HepG2 (cell line): ENCODE data around the gene LTK. TPM values are rescaled to one million over a fixed set of nuclear protein-coding genes. Genes with fewer than 3 reads are reported as not detected.

Source experiments
- ATAC-seq: fragments of 200-7000 bp; cut with Tn5 transposase; 3 replicates; pipeline ENCODE4 v1.9.1; 2020; ENCODE audit warnings: mild to moderate bottlenecking, moderate library complexity
- BruUV-seq: library from RNA; stranded (reverse); fragments of 400-500 nt; replicated peaks from 2 replicates; lab custom pipeline; 2021; lab: Mats Ljungman, UMichigan
- CTCF ChIA-PET: fragments of 300-600 bp; formaldehyde crosslinking; extraction: SDS; loops from one replicate; lab custom pipeline; 2021; ENCODE audit warnings: low total read pairs, inconsistent platforms, low intra/inter-chr PET ratio; lab: Yijun Ruan, JAX
- POLR2A ChIA-PET: fragments of 350-600 bp; sonication (Branson Sonifier 250); formaldehyde crosslinking; loops from one replicate; lab custom pipeline; 2020; ENCODE audit warnings: antibody characterized with exemption, inconsistent platforms; lab: Yijun Ruan, JAX
- DNase-seq: peaks from one replicate; pipeline ENCODE4 v3.0.0-alpha.2; 2015; ENCODE audit warnings: low spot score
- FAIRE-seq: peaks from 3 replicates; lab custom pipeline; 2011; peaks lifted over from hg19 to GRCh38; lab: Jason Lieb, UNC
- H2AFZ ChIP-seq: one replicate; pipeline ENCODE4 v1.6.1; 2011; ENCODE audit warnings: low read length, inconsistent platforms
- H3K27ac ChIP-seq: fragments of 300-600 bp; 3 replicates; pipeline ENCODE4 v1.8.0; 2011; ENCODE audit warnings: mixed run types, mild to moderate bottlenecking, mixed read lengths, low read length, inconsistent platforms; ENCODE audit not compliant: insufficient read depth; ENCODE audit errors: extremely low read length
- H3K27me3 ChIP-seq, 2 experiments: fragments of 200-600 bp in 1 of 2; 2 replicates in 1 of 2; 3 replicates in 1 of 2; pipeline versions ENCODE4 v1.6.0 to v1.8.0; 2011; ENCODE audit warnings: low read length in 2 of 2, mild to moderate bottlenecking in 2 of 2, moderate library complexity in 2 of 2, inconsistent platforms in 1 of 2; ENCODE audit not compliant: insufficient read depth in 2 of 2, control insufficient read depth in 1 of 2
- H3K36me3 ChIP-seq, 2 experiments: fragments of 200-600 bp in 1 of 2; replicated peaks in 1 of 2; 2 replicates in 1 of 2; 3 replicates in 1 of 2; pipeline versions ENCODE4 v1.5.1 to v1.8.0; 2011; ENCODE audit warnings: low read length in 2 of 2, inconsistent platforms in 1 of 2; ENCODE audit not compliant: insufficient read depth in 2 of 2, control insufficient read depth in 1 of 2
- H3K4me1 ChIP-seq: 2 replicates; pipeline ENCODE4 v1.5.1; 2012; ENCODE audit warnings: low read length, inconsistent platforms; ENCODE audit not compliant: insufficient read depth
- H3K4me2 ChIP-seq: 2 replicates; pipeline ENCODE4 v1.6.0; 2011; ENCODE audit warnings: low read depth, low read length, inconsistent platforms
- H3K4me3 ChIP-seq, 3 experiments: fragments of 200-600 bp in 1 of 3; sonication (generic), shearing (Covaris generic) in 1 of 3; replicated peaks in 1 of 3; 2 replicates each; pipeline ENCODE4 v1.5.1; 2011 to 2016; ENCODE audit warnings: low read length in 3 of 3, inconsistent platforms in 2 of 3, low read depth in 2 of 3, mild to moderate bottlenecking in 2 of 3, control low read depth in 1 of 3, mixed read lengths in 1 of 3; ENCODE audit not compliant: insufficient read depth in 1 of 3
- H3K79me2 ChIP-seq: one replicate; pipeline ENCODE4 v1.6.1; 2011; ENCODE audit warnings: low read length, inconsistent platforms; ENCODE audit not compliant: insufficient read depth
- H3K9ac ChIP-seq: 2 replicates; pipeline ENCODE4 v1.6.0; 2011; ENCODE audit warnings: mild to moderate bottlenecking, low read depth, low read length, inconsistent platforms; ENCODE audit not compliant: insufficient read depth
- H3K9me3 ChIP-seq: 2 replicates; pipeline ENCODE4 v1.5.1; 2012; ENCODE audit warnings: mild to moderate bottlenecking, low read length
- H4K20me1 ChIP-seq: 2 replicates; pipeline ENCODE4 v1.6.0; 2011; ENCODE audit warnings: inconsistent platforms, mild to moderate bottlenecking, low read length, moderate library complexity; ENCODE audit not compliant: insufficient read depth
- CC2D1A ChIP-seq: sonication (generic); formaldehyde crosslinking; IDR thresholded peaks from 2 replicates; pipeline ENCODE4 v1.8.1; 2023; ENCODE audit warnings: mild to moderate bottlenecking, missing genetic modification reagents
- CREB1 ChIP-seq, 2 experiments: fragments of 450-650 bp in 1 of 2; IDR thresholded peaks; 2 replicates each; pipeline ENCODE4 v1.6.1; 2016 to 2017; ENCODE audit warnings: control low read depth in 1 of 2, mild to moderate bottlenecking in 1 of 2, missing compliant biosample characterization in 1 of 2, missing genetic modification characterization in 1 of 2
- GABPB1 ChIP-seq: IDR thresholded peaks from 2 replicates; pipeline ENCODE4 v1.6.1; 2016; ENCODE audit warnings: mild to moderate bottlenecking, missing genetic modification reagents, moderate library complexity, missing compliant biosample characterization
- GATAD2A ChIP-seq: IDR thresholded peaks from 2 replicates; pipeline ENCODE4 v1.6.1; 2016
- HDAC6 ChIP-seq: fragments of 200-600 bp; sonication (generic); IDR thresholded peaks from 2 replicates; pipeline ENCODE4 v1.7.0; 2017; ENCODE audit warnings: mild to moderate bottlenecking, antibody characterized with exemption, low read length, low read depth
- HNF4A ChIP-seq: sonication (generic); formaldehyde crosslinking; IDR thresholded peaks from 2 replicates; pipeline ENCODE4 v1.4.0; 2020; ENCODE audit warnings: missing genetic modification reagents
- IKZF1 ChIP-seq: fragments of 450-650 bp; IDR thresholded peaks from 2 replicates; pipeline ENCODE4 v1.7.1; 2016
- KLF15 ChIP-seq: sonication (generic); formaldehyde crosslinking; IDR thresholded peaks from 2 replicates; pipeline ENCODE4 v1.8.1; 2023; ENCODE audit warnings: borderline replicate concordance, mild to moderate bottlenecking, inconsistent platforms, missing genetic modification reagents, mixed read lengths
- KLF9 ChIP-seq: IDR thresholded peaks from 2 replicates; pipeline ENCODE4 v1.6.1; 2016; ENCODE audit warnings: low read depth
- KMT2A ChIP-seq: sonication (generic); formaldehyde crosslinking; IDR thresholded peaks from 2 replicates; pipeline ENCODE4 v1.4.0; 2020; ENCODE audit warnings: missing genetic modification reagents
- PBX2 ChIP-seq: IDR thresholded peaks from 2 replicates; pipeline ENCODE4 v1.6.1; 2016; ENCODE audit warnings: control low read depth
- PRPF4 ChIP-seq: fragments of 200-400 bp; formaldehyde crosslinking; IDR thresholded peaks from 2 replicates; pipeline ENCODE4 v1.6.1; 2016; ENCODE audit warnings: low read length, low read depth; ENCODE audit not compliant: poor library complexity, severe bottlenecking
- TFDP2 ChIP-seq: sonication (generic); formaldehyde crosslinking; IDR thresholded peaks from 2 replicates; pipeline ENCODE4 v1.4.0; 2020; ENCODE audit warnings: missing genetic modification reagents
- ZBTB44 ChIP-seq: sonication (generic); formaldehyde crosslinking; IDR thresholded peaks from 2 replicates; pipeline ENCODE4 v1.4.0; 2020; ENCODE audit warnings: missing genetic modification reagents
- ZNF350 ChIP-seq: sonication (generic); formaldehyde crosslinking; IDR thresholded peaks from 2 replicates; pipeline ENCODE4 v1.4.0; 2020; ENCODE audit warnings: mild to moderate bottlenecking, low read depth, missing genetic modification reagents, borderline replicate concordance
- ZNF383 ChIP-seq: sonication (generic); formaldehyde crosslinking; IDR thresholded peaks from 2 replicates; pipeline ENCODE4 v1.4.0; 2020; ENCODE audit warnings: missing genetic modification reagents, mild to moderate bottlenecking, borderline replicate concordance
- ZNF430 ChIP-seq: sonication (generic); formaldehyde crosslinking; IDR thresholded peaks from 2 replicates; pipeline ENCODE4 v1.9.0; 2021; ENCODE audit warnings: mild to moderate bottlenecking, missing genetic modification reagents
- ZNF574 ChIP-seq: sonication (generic); formaldehyde crosslinking; IDR thresholded peaks from 2 replicates; pipeline ENCODE4 v1.4.0; 2020; ENCODE audit warnings: missing genetic modification reagents
- ZNF841 ChIP-seq: sonication (generic); formaldehyde crosslinking; IDR thresholded peaks from 2 replicates; pipeline ENCODE4 v1.8.1; 2023; ENCODE audit warnings: missing genetic modification reagents, borderline replicate concordance
- WGBS: methylation state at CpG from one replicate; pipeline ENCODE4 v1.1.6; 2017; ENCODE audit warnings: low lambda C conversion rate; 5-methylcytosine and 5-hydroxymethylcytosine counted together
- in situ Hi-C: cut with HindIII; loops from 2 replicates; pipeline ENCODE4 v1.10.0; 2017; ENCODE audit warnings: low pct_unique_long_range_greater_than_20kb; ENCODE audit not compliant: extremely low pct_ligation_motif_present
- intact Hi-C: fragments of 100-400 bp; cut with micrococcal nuclease; formaldehyde crosslinking; loops from one replicate; pipeline ENCODE4 v1.10.0; 2022; ENCODE audit not compliant: unreplicated experiment
- polyA plus RNA-seq, 8 experiments: library from polyadenylated mRNA; depleted of rRNA in 3 of 8; stranded (reverse) in 7 of 8; unstranded in 1 of 8; fragments of >200 nt; fragmentation: Illumina TruSeq in 4 of 8; extraction: Trizol in 4 of 8; gene quantifications; 2 replicates each; pipeline versions ENCODE4 v1.2.1 to v1.2.3, GENCODE V29; 2011 to 2016; ENCODE audit warnings: low read depth in 4 of 8, missing spikeins in 1 of 8, mixed read lengths in 1 of 8; ENCODE audit not compliant: insufficient read depth in 1 of 8
- total RNA-seq, 5 experiments: library from RNA; depleted of rRNA; stranded (reverse); fragments of >200 nt; fragmentation: Illumina TruSeq; extraction: Trizol; gene quantifications; 2 replicates each; pipeline ENCODE4 v1.2.3, GENCODE V29; 2016; ENCODE audit warnings: low read depth in 1 of 5

Gene LTK
- total and polyA plus RNA-seq, 2 of the 13 experiments (the other 11 are each of a cell fraction or from before 2014, with no cell fraction given): 0.01 TPM; not detected in 1

GRCh38 chr15:41474941-41475340 is 38.7 kb downstream of the LTK start (continued):
- no peak for TF ChIP-seq TFDP2
- no peak for TF ChIP-seq ZNF430 (CRISPR knock-in tag)
- no peak for TF ChIP-seq GATAD2A (CRISPR knock-in tag)
- no peak for TF ChIP-seq ZNF574
- no peak for TF ChIP-seq GABPB1 (CRISPR knock-in tag)
- no peak for TF ChIP-seq KLF9 (CRISPR knock-in tag)

GRCh38 chr15:41474436-41474835 is 39.2 kb downstream of the LTK start:
- no peaks in the 10 kb centered on the region for H3K9me3 ChIP-seq
- no peak overlapping the region for H3K9ac ChIP-seq
- H2AFZ ChIP-seq: no peak overlapping the region
- ChIA-PET CTCF (no interaction called here), POLR2A (interaction anchor here (4.6 kb wide), 1 partner anchor 19 kb away, joined by 15 read pairs; the partner anchor contains the start of gene ITPKA)
- no peak overlapping the region for H3K4me3 ChIP-seq
- H3K27ac ChIP-seq: no peak overlapping the region
- in situ Hi-C loops (no loop called here), intact Hi-C loops (no loop called here)
- peaks cover 7% of the 10 kb centered on the region; the same call in 1 of the 2 replicates for H3K4me1 ChIP-seq
- WGBS: 98% methylated on average over 8 of the region's 8 CpGs
- no peak for DNase-seq
- no peaks in the 10 kb centered on the region for H3K27me3 ChIP-seq
- FAIRE-seq: no peak
- no peak for ATAC-seq
- no TSS peak for BruUV-seq
- peaks cover 28 to 63% of the 10 kb centered on the region in 2 experiments for H3K36me3 ChIP-seq
- no peaks in the 10 kb centered on the region for H4K20me1 ChIP-seq
- H3K4me2 ChIP-seq: no peak overlapping the region
- no peaks in the 10 kb centered on the region for H3K79me2 ChIP-seq
- TF ChIP-seq HDAC6 (no peak), PRPF4 (no peak), KMT2A (no peak), ZNF350 (CRISPR knock-in tag) (no peak), PBX2 (CRISPR knock-in tag) (no peak), IKZF1 (no peak), CREB1 (IDR thresholded peaks at IDR 0.05) (no peak), CREB1 (CRISPR knock-in tag; IDR thresholded peaks at IDR 0.05) (no peak), CC2D1A (CRISPR knock-in tag) (no peak), KLF15 (CRISPR knock-in tag) (no peak), ZNF841 (CRISPR knock-in tag) (no peak), ZBTB44 (CRISPR knock-in tag) (no peak), HNF4A (CRISPR knock-in tag) (no peak), ZNF383 (CRISPR knock-in tag) (no peak)
